Fibroblast of mammary gland (primary cell): ENCODE data around the gene ADGRG3.

Experiments
- DNase-seq: peaks from one replicate; pipeline ENCODE4 v3.0.0-alpha.2; 2010; ENCODE audit warnings: low read depth
- H3K4me3 ChIP-seq: 2 replicates; pipeline ENCODE4 v1.5.1; 2011; ENCODE audit warnings: low read depth, mild to moderate bottlenecking, low read length, moderate library complexity; ENCODE audit not compliant: control insufficient read depth
- CTCF ChIP-seq: conservative IDR thresholded peaks from 2 replicates; pipeline ENCODE4 v1.5.1; 2011; ENCODE audit warnings: low read depth, low read length, inconsistent platforms; ENCODE audit not compliant: control insufficient read depth, insufficient read depth

Gene ADGRG3

GRCh38 chr16:57688987-57689761 lies 21.1 kb downstream of the ADGRG3 start:
- TF ChIP-seq CTCF: no peak
- no peak for DNase-seq

DNA sequence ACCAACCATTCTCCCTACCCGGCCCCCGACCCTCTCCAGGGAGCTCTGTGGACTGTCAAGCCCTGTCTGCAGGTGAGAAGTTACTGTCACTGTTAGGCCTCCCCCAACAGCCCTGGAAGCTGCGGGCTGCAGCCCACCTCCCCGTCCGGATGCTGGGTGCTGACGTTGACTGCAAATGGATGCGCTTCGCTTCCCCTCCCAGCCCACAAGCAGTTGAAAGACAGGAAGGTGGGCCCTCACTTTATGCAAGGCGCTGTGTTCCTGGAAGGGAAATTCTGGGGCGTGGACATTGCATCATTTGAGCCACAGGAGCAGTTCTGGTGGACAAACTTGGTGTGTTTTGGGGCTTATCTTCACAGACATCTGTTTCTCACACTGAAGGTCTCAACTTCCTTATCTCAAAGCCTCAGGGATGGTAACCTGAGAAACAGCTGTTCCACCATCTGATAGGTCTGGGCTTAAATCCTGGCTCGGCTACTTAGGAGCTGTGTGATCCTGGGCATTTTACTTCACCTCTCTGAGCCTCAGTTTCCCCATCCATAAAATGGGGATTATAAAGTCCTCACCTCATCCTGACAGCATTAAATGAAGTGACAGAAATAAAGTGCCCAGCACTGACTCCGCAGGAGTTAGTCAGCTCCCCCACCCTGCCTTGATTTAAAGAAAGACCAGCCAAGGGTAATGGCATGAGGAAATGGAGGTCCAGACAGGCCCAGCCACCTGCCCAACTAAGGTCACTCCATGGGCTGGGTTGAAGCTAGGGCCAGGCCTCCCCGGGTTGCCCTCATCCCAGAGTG lies 21.9 kb downstream of the ADGRG3 start:
- no peak for TF ChIP-seq CTCF
- no peak for DNase-seq
- no peak overlapping the region for H3K4me3 ChIP-seq

More at GRCh38 chr16:57688987-57689761, 21.1 kb downstream of the ADGRG3 start:
- H3K4me3 ChIP-seq: no peak overlapping the region

DNA sequence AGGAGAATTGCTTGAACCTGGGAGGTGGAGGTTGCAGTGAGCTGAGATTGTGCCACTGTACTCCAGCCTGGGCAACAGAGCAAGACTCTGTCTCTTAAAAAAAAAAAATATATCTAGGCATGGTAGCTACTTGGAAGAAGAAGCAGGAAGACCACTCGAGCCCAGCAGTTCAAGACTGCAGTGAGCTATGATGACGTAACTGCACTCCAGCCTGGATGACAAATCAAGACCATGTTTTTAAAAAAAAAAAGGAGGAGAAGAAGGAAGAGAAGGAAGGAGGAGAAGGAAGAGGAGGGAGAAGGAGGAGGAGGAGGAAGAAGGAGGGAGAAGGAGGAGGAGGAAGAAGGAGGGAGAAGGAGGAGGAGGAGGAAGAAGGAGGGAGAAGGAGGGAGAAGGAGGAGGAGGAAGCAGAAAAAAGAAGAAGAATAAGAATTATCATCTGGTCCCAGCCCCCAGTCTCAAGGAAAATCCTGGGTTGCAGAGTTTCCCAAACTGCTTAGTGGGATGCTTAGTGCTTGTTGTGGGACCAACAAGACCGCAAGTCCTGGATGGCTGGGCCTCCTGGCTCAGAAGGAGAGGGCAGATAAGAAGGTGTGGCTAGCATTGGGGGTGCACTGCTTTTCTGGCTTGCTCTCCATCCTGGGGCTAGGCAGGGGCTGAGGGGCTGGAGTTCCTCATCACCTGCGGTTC lies 22.8 kb downstream of the ADGRG3 start:
- DNase-seq: peak; percentile 26
- H3K4me3 ChIP-seq: no peak overlapping the region
- TF ChIP-seq CTCF: no peak

GRCh38 chr16:57692636-57693035 lies 24.5 kb downstream of the ADGRG3 start:
- H3K4me3 ChIP-seq: no peak overlapping the region
- DNase-seq: no peak
- no peak for TF ChIP-seq CTCF

DNA sequence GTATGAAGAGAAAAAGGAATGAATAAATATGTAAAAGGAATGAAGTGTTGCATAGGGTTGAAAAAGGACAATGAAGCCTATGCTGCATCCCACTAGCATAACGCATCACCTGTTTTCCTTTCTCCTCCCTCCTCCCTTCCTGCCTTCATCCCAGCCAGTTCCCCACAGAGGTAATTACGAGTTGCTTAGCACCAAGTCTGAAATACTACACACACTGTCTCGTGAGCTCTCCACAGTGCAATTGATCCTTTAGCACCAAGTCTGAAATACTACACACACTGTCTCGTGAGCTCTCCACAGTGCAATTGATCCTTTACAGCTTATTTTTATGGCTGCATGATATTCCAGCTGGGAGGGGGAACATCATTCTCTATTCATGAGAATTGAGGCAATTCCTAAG lies 25.4 kb downstream of the ADGRG3 start:
- no peak overlapping the region for H3K4me3 ChIP-seq
- DNase-seq: no peak
- no peak for TF ChIP-seq CTCF

DNA sequence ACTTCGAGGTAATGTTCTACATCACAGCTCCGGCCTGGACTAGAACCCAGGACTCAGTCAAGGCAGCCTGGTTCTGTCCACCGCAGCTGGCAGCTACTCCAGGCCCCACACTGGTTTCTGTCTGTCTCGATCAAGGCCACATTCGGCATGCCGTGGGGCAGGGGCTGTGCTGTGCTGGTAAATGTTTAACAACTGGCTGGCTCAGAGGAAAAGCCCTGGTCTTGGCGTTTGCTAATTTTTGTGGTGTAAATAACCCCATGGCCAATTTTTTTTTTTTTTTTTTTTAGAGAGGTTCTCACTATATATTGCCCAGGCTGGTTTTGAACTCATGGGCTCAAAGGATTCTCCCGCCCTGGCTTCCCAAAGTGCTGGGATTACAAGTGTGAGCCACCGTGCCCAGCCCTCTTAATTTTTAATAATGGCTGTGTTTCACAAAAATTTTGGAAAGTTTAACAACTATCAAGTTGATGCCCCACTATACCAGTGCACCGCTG lies 26.2 kb downstream of the ADGRG3 start:
- H3K4me3 ChIP-seq: no peak overlapping the region
- no peak for TF ChIP-seq CTCF
- DNase-seq: no peak
